ENCODE results near the gene EEF1AKMT3. TPM values are rescaled to one million over a fixed set of nuclear protein-coding genes. Genes with fewer than 3 reads are reported as not detected.

EEF1AKMT3 gene
- total and polyA plus RNA-seq, 2 of the 4 experiments (the other 2 are of a cell fraction): 3.2 to 8.1 TPM

DNA sequence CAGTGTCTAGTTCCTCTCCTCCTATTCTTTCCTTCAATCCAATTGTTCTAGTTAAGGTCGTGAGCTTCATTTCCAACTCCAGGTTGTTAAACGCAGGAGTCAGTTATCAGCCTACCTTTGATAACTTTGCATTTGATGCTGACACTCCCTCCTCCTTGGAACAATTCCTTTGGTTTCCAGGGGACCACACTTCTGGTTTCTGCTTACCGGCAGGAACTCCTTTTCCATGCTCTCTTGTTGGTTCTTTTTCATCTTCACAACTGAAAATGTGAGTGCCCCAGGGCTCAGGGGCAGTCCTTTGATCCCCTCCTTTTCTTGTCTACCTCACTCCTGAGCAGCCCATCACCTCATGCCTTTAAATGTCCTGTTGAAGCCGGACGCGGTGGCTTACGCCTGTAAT, 5.0 kb downstream of the EEF1AKMT3 start:
- H3K4me3 ChIP-seq (ENCODE audit: insufficient read depth, low read depth, low read length): no peak overlapping the region
- H2BK120ac ChIP-seq (ENCODE audit: low read depth, low read length): no peak overlapping the region
- peaks cover 6 to 21% of the 10 kb centered on the region in 2 experiments; a peak in 3 of 4 replicates for H3K79me1 ChIP-seq (ENCODE audit: low read depth in 1 of 2, low read length in 2 of 2)
- no peak overlapping the region for H2BK5ac ChIP-seq (ENCODE audit: low read depth, low read length, poor library complexity, severe bottlenecking)
- no peak overlapping the region for H2BK15ac ChIP-seq (ENCODE audit: low read depth, low read length)
- no peak overlapping the region for H2AFZ ChIP-seq (replicated peaks; ENCODE audit: low read length, poor library complexity)
- ATAC-seq (ENCODE audit: low read depth): no peak
- H4K20me1 ChIP-seq (ENCODE audit: insufficient read depth, low read length): no peaks in the 10 kb centered on the region
- H4K91ac ChIP-seq (ENCODE audit: insufficient read depth, low read depth, low read length): no peak overlapping the region
- no peak overlapping the region for H3K14ac ChIP-seq (replicated peaks; ENCODE audit: low read depth, low read length)
- no peaks in the 10 kb centered on the region for H3K4me1 ChIP-seq (ENCODE audit: control insufficient read depth, insufficient read depth, low read length)
- POLR2A ChIA-PET (ENCODE audit: unreplicated experiment): no interaction called here
- WGBS, 2 experiments (ENCODE audit: extremely low coverage in 2 of 2, insufficient read length in 1 of 2): 94% methylated on average over 3 of the region's 7 CpGs; no CpG with 5 or more reads in 1 of the 2 experiments
- H2AK5ac ChIP-seq (ENCODE audit: low read depth, low read length): no peak overlapping the region
- H3K9ac ChIP-seq (ENCODE audit: low read depth, low read length): no peak overlapping the region
- H3K4ac ChIP-seq (ENCODE audit: low read depth, low read length): no peak overlapping the region
- no peak overlapping the region for H3K23ac ChIP-seq (ENCODE audit: low read depth, low read length)
- no peak overlapping the region for H2BK20ac ChIP-seq (ENCODE audit: low read depth, low read length)
- H3K27me3 ChIP-seq (ENCODE audit: control insufficient read depth, insufficient read depth, low read length): no peaks in the 10 kb centered on the region
- DNase-seq: no peak
- intact Hi-C loops (cut with micrococcal nuclease) (no loop called here), dilution Hi-C loops (cut with HindIII; ENCODE audit: low sequenced_read_pairs, unreplicated experiment) (no loop called here), in situ Hi-C loops (cut with MboI; ENCODE audit: low sequenced_read_pairs) (no loop called here)
- H2AK9ac ChIP-seq (replicated peaks; ENCODE audit: low read depth, low read length, poor library complexity): no peak overlapping the region
- H3K18ac ChIP-seq (ENCODE audit: low read depth, low read length): no peak overlapping the region
- CTCF ChIA-PET: no interaction called here
- TF ChIP-seq CEBPB (IDR thresholded peaks at IDR 0.05; ENCODE audit: low read depth, low read length) (no peak), RFX5 (IDR thresholded peaks at IDR 0.05; ENCODE audit: low read depth, low read length) (no peak), RAD21 (IDR thresholded peaks at IDR 0.05; ENCODE audit: low read length) (no peak), FOS (IDR thresholded peaks at IDR 0.05; ENCODE audit: low read depth, low read length) (no peak), RCOR1 (IDR thresholded peaks at IDR 0.05; ENCODE audit: insufficient replicate concordance, low read length) (no peak), MXI1 (IDR thresholded peaks at IDR 0.05; ENCODE audit: borderline replicate concordance, low read depth, low read length) (no peak), POLR2A (IDR thresholded peaks at IDR 0.05; ENCODE audit: low read depth, low read length) (no peak), MAFK (IDR thresholded peaks at IDR 0.05; ENCODE audit: low read depth, low read length) (no peak), NFE2L2 (IDR thresholded peaks at IDR 0.05; ENCODE audit: low read depth, low read length) (no peak), MAZ (IDR thresholded peaks at IDR 0.05; ENCODE audit: borderline replicate concordance, low read depth, low read length) (no peak), SMC3 (IDR thresholded peaks at IDR 0.05; ENCODE audit: low read depth, low read length) (no peak), CHD1 (IDR thresholded peaks at IDR 0.05; ENCODE audit: low read depth, low read length) (no peak), BHLHE40 (IDR thresholded peaks at IDR 0.05; ENCODE audit: low read depth, low read length) (no peak)
- TF ChIP-seq, protein P1, sequence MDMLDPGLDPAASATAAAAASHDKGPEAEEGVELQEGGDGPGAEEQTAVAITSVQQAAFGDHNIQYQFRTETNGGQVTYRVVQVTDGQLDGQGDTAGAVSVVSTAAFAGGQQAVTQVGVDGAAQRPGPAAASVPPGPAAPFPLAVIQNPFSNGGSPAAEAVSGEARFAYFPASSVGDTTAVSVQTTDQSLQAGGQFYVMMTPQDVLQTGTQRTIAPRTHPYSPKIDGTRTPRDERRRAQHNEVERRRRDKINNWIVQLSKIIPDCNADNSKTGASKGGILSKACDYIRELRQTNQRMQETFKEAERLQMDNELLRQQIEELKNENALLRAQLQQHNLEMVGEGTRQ (IDR thresholded peaks at IDR 0.05; ENCODE audit: low read depth, low read length): no peak
- TF ChIP-seq, protein P2, sequence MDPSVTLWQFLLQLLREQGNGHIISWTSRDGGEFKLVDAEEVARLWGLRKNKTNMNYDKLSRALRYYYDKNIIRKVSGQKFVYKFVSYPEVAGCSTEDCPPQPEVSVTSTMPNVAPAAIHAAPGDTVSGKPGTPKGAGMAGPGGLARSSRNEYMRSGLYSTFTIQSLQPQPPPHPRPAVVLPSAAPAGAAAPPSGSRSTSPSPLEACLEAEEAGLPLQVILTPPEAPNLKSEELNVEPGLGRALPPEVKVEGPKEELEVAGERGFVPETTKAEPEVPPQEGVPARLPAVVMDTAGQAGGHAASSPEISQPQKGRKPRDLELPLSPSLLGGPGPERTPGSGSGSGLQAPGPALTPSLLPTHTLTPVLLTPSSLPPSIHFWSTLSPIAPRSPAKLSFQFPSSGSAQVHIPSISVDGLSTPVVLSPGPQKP (IDR thresholded peaks at IDR 0.05; ENCODE audit: borderline replicate concordance, low read depth, low read length): no peak
- TF ChIP-seq, protein P3, sequence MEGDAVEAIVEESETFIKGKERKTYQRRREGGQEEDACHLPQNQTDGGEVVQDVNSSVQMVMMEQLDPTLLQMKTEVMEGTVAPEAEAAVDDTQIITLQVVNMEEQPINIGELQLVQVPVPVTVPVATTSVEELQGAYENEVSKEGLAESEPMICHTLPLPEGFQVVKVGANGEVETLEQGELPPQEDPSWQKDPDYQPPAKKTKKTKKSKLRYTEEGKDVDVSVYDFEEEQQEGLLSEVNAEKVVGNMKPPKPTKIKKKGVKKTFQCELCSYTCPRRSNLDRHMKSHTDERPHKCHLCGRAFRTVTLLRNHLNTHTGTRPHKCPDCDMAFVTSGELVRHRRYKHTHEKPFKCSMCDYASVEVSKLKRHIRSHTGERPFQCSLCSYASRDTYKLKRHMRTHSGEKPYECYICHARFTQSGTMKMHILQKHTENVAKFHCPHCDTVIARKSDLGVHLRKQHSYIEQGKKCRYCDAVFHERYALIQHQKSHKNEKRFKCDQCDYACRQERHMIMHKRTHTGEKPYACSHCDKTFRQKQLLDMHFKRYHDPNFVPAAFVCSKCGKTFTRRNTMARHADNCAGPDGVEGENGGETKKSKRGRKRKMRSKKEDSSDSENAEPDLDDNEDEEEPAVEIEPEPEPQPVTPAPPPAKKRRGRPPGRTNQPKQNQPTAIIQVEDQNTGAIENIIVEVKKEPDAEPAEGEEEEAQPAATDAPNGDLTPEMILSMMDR (conservative IDR thresholded peaks at IDR 0.05; ENCODE audit: low read depth, low read length): no peak
- H4K8ac ChIP-seq (ENCODE audit: low read depth in 2 of 2, low read length in 2 of 2): no peak overlapping the region
- H4K5ac ChIP-seq (ENCODE audit: low read depth, low read length): no peak overlapping the region
- no peaks in the 10 kb centered on the region for H3K9me3 ChIP-seq (ENCODE audit: control insufficient read depth, insufficient read depth, low read length)
- H3K36me3 ChIP-seq (ENCODE audit: control insufficient read depth, insufficient read depth, low read length): peaks cover 6% of the 10 kb centered on the region
- BruUV-seq (replicated peaks): no TSS peak
- H3K9me1 ChIP-seq (ENCODE audit: insufficient read depth, low read length): 0 out of 2 replicates have a peak, but pooled peaks cover 3% of the 10 kb centered on the region
- no peak overlapping the region for H3K27ac ChIP-seq (ENCODE audit: insufficient read depth, low read length)
- no peak overlapping the region for H3K56ac ChIP-seq (ENCODE audit: extremely low read depth, insufficient read depth, low read length)
- H3K4me2 ChIP-seq (ENCODE audit: low read depth, low read length): no peak overlapping the region
